PC-3 (cell line): ENCODE results near the gene ADCY3. TPM values are rescaled to one million over a fixed set of nuclear protein-coding genes. Genes with fewer than 3 reads are reported as not detected.

ENCODE experiments used
- ATAC-seq: fragments of 200-7000 bp; cut with Tn5 transposase; 2 replicates; pipeline ENCODE4 v1.9.1; 2020; ENCODE audit warnings: mild to moderate bottlenecking, moderate library complexity
- BruUV-seq: library from RNA; stranded (reverse); fragments of 400-500 nt; replicated peaks from 2 replicates; lab custom pipeline; 2021; lab: Mats Ljungman, UMichigan
- CTCF ChIA-PET: fragments of 300-600 bp; sonication (Branson Sonifier 250); formaldehyde crosslinking; loops from one replicate; lab custom pipeline; 2022; ENCODE audit warnings: antibody characterized with exemption; lab: Charles Lee
- POLR2A ChIA-PET: fragments of 300-600 bp; sonication (Branson Sonifier 250); formaldehyde crosslinking; loops from one replicate; lab custom pipeline; 2022; ENCODE audit warnings: antibody characterized with exemption; ENCODE audit not compliant: unreplicated experiment; lab: Charles Lee
- DNase-seq: peaks from one replicate; pipeline ENCODE4 v3.0.0-alpha.2; 2015
- H2AFZ ChIP-seq: fragments of 300-600 bp; sonication (generic); 2 replicates; pipeline ENCODE4 v1.6.0; 2016; ENCODE audit warnings: antibody characterized with exemption, low read length
- H3F3A ChIP-seq: fragments of 300-600 bp; sonication (generic); one replicate; pipeline ENCODE4 v1.6.0; 2017; ENCODE audit warnings: antibody characterized with exemption, low read length, control low read depth, mild to moderate bottlenecking; ENCODE audit not compliant: unreplicated experiment
- H3K27ac ChIP-seq: fragments of 300-600 bp; sonication (generic); 2 replicates; pipeline ENCODE4 v1.5.1; 2016; ENCODE audit warnings: mild to moderate bottlenecking, low read length
- H3K27me3 ChIP-seq: fragments of 300-600 bp; sonication (generic); 2 replicates; pipeline ENCODE4 v1.6.1; 2016; ENCODE audit warnings: low read length, mixed read lengths
- H3K36me3 ChIP-seq: fragments of 300-600 bp; sonication (generic); 2 replicates; pipeline ENCODE4 v1.6.1; 2016; ENCODE audit warnings: low read depth, mixed run types, low read length, mixed read lengths
- H3K4me1 ChIP-seq: fragments of 300-600 bp; sonication (generic); 2 replicates; pipeline ENCODE4 v1.5.1; 2016; ENCODE audit warnings: low read length; ENCODE audit not compliant: insufficient read depth
- H3K4me2 ChIP-seq: fragments of 300-600 bp; sonication (generic); 2 replicates; pipeline ENCODE4 v1.6.0; 2016; ENCODE audit warnings: low read length
- H3K4me3 ChIP-seq: fragments of 300-600 bp; sonication (generic); 2 replicates; pipeline ENCODE4 v1.5.1; 2016; ENCODE audit warnings: mild to moderate bottlenecking, low read length, mixed read lengths
- H3K79me2 ChIP-seq: fragments of 300-600 bp; sonication (generic); 2 replicates; pipeline ENCODE4 v1.6.1; 2017; ENCODE audit warnings: low read length, mixed read lengths
- H3K9ac ChIP-seq: fragments of 300-600 bp; sonication (generic); 2 replicates; pipeline ENCODE4 v1.6.0; 2016; ENCODE audit warnings: mild to moderate bottlenecking, low read length
- H3K9me2 ChIP-seq: fragments of 300-600 bp; sonication (generic); replicated peaks from 2 replicates; pipeline ENCODE4 v1.6.1; 2016; ENCODE audit warnings: mixed run types, low read length, mixed read lengths
- H3K9me3 ChIP-seq: fragments of 300-600 bp; sonication (generic); 2 replicates; pipeline ENCODE4 v1.6.1; 2016; ENCODE audit warnings: low read length, mixed read lengths
- H4K20me1 ChIP-seq: fragments of 300-600 bp; sonication (generic); 2 replicates; pipeline ENCODE4 v1.6.1; 2016; ENCODE audit warnings: low read length, mixed read lengths
- CTCF ChIP-seq: fragments of 300-600 bp; sonication (generic); conservative IDR thresholded peaks from 2 replicates; pipeline ENCODE4 v1.5.1; 2017; ENCODE audit warnings: antibody characterized with exemption, low read depth, mild to moderate bottlenecking, low read length
- EZH2 ChIP-seq: fragments of 300-600 bp; sonication (generic); IDR thresholded peaks from one replicate; pipeline ENCODE4 v1.6.1; 2017; ENCODE audit warnings: antibody characterized with exemption, mild to moderate bottlenecking, low read length; ENCODE audit not compliant: unreplicated experiment
- EZH2phosphoT487 ChIP-seq: fragments of 300-600 bp; sonication (generic); IDR thresholded peaks from 2 replicates; pipeline ENCODE4 v1.6.1; 2018; ENCODE audit warnings: mild to moderate bottlenecking, antibody characterized with exemption, low read length, borderline replicate concordance
- intact Hi-C: fragments of 100-400 bp; cut with micrococcal nuclease; formaldehyde crosslinking; loops from 2 replicates; pipeline ENCODE4 v1.9.0; 2023
- total RNA-seq: library from RNA; depleted of rRNA; stranded (reverse); fragments of >200 nt; gene quantifications from 2 replicates; pipeline ENCODE4 v1.2.3, GENCODE V29; 2014

Gene ADCY3
- total RNA-seq, 1 experiment from 2014 or later, result 52.0 TPM

GRCh38 chr2:24834733-24835395 lies 85.2 kb downstream of the ADCY3 start:
- Histone ChIP-seq H3K27ac (no peak overlapping the region), H4K20me1 (no peaks in the 10 kb centered on the region), H3K4me2 (no peak overlapping the region), H3F3A (no peaks in the 10 kb centered on the region), H3K4me1 (no peaks in the 10 kb centered on the region), H3K36me3 (no peaks in the 10 kb centered on the region), H2AFZ (no peak overlapping the region), H3K9ac (no peak overlapping the region), H3K27me3 (no peaks in the 10 kb centered on the region), H3K79me2 (no peaks in the 10 kb centered on the region), H3K9me3 (no peaks in the 10 kb centered on the region), H3K4me3 (no peak overlapping the region), H3K9me2 (no peaks in the 10 kb centered on the region)
- intact Hi-C loops, result loop anchor here (5.0 kb wide), 1 partner anchor 137 kb away; the partner anchor contains the start of gene DNAJC27
- POLR2A ChIA-PET, result no interaction called here
- BruUV-seq, result no TSS peak
- ATAC-seq (no peak), DNase-seq (no peak)
- TF ChIP-seq EZH2 (no peak), CTCF (no peak), EZH2phosphoT487 (no peak)
- CTCF ChIA-PET, result no interaction called here

- no peak overlapping the region for H3K27ac ChIP-seq
- POLR2A ChIA-PET, result no interaction called here
- intact Hi-C loops, result loop anchor here (5.0 kb wide), 1 partner anchor 138 kb away; the partner anchor contains the start of gene DNAJC27
- H3K4me3 ChIP-seq, result no peak overlapping the region
- no peaks in the 10 kb centered on the region for H3K36me3 ChIP-seq
- no peaks in the 10 kb centered on the region for H3K27me3 ChIP-seq
- CTCF ChIA-PET, result no interaction called here
- no peaks in the 10 kb centered on the region for H4K20me1 ChIP-seq
- no peaks in the 10 kb centered on the region for H3K9me3 ChIP-seq
- no peak overlapping the region for H3K4me2 ChIP-seq
- BruUV-seq, result no TSS peak
- no peaks in the 10 kb centered on the region for H3F3A ChIP-seq
- ATAC-seq, result no peak
- TF ChIP-seq CTCF (no peak), EZH2 (no peak), EZH2phosphoT487 (no peak)
- no peak overlapping the region for H3K9ac ChIP-seq
- no peaks in the 10 kb centered on the region for H3K4me1 ChIP-seq
- H2AFZ ChIP-seq, result no peak overlapping the region
- no peak for DNase-seq
- H3K79me2 ChIP-seq, result no peaks in the 10 kb centered on the region
- H3K9me2 ChIP-seq, result no peaks in the 10 kb centered on the region
Measured at GRCh38 chr2:24833821-24834732, 86.0 kb downstream of the ADCY3 start.
